ENCODE measurements around the gene MVK. TPM values are rescaled to one million over a fixed set of nuclear protein-coding genes. Genes with fewer than 3 reads are reported as not detected.

MVK gene
- total RNA-seq: 10 to 100 TPM; 12.8 to 22.6 TPM
- polyA plus RNA-seq (2013, experiment 1 of 2): 31.2 TPM
- polyA plus RNA-seq (2013, experiment 2 of 2): 32.0 TPM
- long read RNA-seq, experiment 1, partial matches to known transcripts: 0 of 3 reads
- long read RNA-seq, experiment 1, other reads (novel, unspliced or antisense): 1 of 3 reads
- long read RNA-seq, experiment 2, transcript MVK-201 (11 exons, 1,956 nt): major isoform, 18 of 25 reads
- long read RNA-seq, experiment 2, partial matches to known transcripts: 0 of 25 reads
- long read RNA-seq, experiment 2, other reads (novel, unspliced or antisense): 5 of 25 reads
- long read RNA-seq, experiment 3, transcript MVK-202 (10 exons, 1,770 nt): minor isoform, 8 of 116 reads
- long read RNA-seq, experiment 3, transcript MVK-201 (11 exons, 1,956 nt): major isoform, 89 of 116 reads
- long read RNA-seq, experiment 3, partial matches to known transcripts: 5 of 116 reads
- long read RNA-seq, experiment 3, other reads (novel, unspliced or antisense): 9 of 116 reads
- long read RNA-seq, experiment 4, transcript MVK-201 (11 exons, 1,956 nt): major isoform, 14 of 25 reads
- long read RNA-seq, experiment 4, partial matches to known transcripts: 5 of 25 reads
- long read RNA-seq, experiment 4, other reads (novel, unspliced or antisense): 2 of 25 reads

DNA sequence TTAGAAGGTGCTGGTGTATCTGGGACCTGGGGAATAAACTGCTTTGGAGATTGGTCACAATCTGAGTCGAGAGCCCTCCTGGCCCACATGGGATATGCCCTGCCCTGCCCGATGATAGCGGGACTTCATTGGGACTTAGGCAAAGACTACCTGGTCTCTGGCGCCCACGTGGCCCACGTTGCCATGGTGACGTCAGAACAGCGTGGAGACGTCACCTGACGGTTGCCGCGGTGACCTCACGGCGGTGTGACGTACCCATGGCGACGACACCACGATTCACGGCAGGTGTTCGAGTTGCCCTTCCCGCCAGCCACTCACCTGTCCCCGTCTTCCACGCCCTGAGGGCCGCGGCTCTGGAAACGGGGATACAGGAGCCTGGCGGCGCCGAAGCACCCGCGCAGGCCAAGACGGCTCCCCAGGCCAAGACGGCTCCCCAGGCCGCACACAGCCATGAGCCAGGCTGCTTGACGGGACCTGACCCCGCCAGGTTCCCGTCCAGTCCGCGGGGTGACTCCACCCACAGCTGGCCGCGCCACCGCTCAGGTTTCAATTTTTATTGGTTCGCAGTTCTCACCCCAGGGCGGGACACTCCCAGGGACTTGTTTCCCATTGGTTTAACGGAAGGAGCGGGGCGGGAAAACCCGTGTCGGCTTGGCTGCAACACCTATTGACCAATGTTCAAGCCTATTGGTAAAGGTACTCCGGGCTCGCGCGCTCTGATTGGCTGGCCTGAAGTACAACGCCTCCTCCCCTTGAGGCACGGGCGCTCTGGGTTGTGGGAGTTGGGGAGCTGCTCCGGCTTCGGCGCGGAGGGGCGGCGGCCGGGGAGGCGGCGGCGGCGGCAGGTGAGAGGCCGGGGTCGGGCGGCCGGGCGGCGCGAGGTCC lies at the start of gene MVK, which contains the start of gene MMAB:
TSS of gene MVK (plus strand) at position 766 of the 885 bp plus-strand sequence. CDS start 1,029 bp downstream, outside the sequence.
TSS of gene MMAB (minus strand) at position 476 of the 885 bp plus-strand sequence. CDS start at position 452, 24 bp downstream.
- no peaks in the 10 kb centered on the region for H3K27me3 Mint-ChIP-seq (ENCODE audit: insufficient read depth)
- H3K36me3 Mint-ChIP-seq (ENCODE audit: low read depth): peaks cover 23% of the 10 kb centered on the region
- H3K27me3 ChIP-seq (ENCODE audit: control insufficient read depth, insufficient read depth, low read length, poor library complexity, severe bottlenecking): no peaks in the 10 kb centered on the region
- H3K4me1 Mint-ChIP-seq: peaks cover 16% of the 10 kb centered on the region
- H3K4me1 ChIP-seq (ENCODE audit: control insufficient read depth, insufficient read depth, low read length): no peaks in the 10 kb centered on the region
- 1 to 3% methylated on average over 46 to 74 of the region's 74 CpGs for WGBS, 2 experiments (ENCODE audit: insufficient coverage in 1 of 2, insufficient read length in 1 of 2)
- peak within 1 kb of the TSS; percentile 97 for H3K27ac Mint-ChIP-seq
- peak within 1 kb of the TSS; percentile 99 for H3K4me3 ChIP-seq (ENCODE audit: low read length)
- TF ChIP-seq, protein P1, sequence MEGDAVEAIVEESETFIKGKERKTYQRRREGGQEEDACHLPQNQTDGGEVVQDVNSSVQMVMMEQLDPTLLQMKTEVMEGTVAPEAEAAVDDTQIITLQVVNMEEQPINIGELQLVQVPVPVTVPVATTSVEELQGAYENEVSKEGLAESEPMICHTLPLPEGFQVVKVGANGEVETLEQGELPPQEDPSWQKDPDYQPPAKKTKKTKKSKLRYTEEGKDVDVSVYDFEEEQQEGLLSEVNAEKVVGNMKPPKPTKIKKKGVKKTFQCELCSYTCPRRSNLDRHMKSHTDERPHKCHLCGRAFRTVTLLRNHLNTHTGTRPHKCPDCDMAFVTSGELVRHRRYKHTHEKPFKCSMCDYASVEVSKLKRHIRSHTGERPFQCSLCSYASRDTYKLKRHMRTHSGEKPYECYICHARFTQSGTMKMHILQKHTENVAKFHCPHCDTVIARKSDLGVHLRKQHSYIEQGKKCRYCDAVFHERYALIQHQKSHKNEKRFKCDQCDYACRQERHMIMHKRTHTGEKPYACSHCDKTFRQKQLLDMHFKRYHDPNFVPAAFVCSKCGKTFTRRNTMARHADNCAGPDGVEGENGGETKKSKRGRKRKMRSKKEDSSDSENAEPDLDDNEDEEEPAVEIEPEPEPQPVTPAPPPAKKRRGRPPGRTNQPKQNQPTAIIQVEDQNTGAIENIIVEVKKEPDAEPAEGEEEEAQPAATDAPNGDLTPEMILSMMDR (conservative IDR thresholded peaks at IDR 0.05): no peak
- no peaks in the 10 kb centered on the region for H3K9me3 Mint-ChIP-seq
- DNase-seq: peak; percentile 100
- H3K4me3 Mint-ChIP-seq: peak within 1 kb of the TSS; percentile 79
- H3K27ac ChIP-seq (ENCODE audit: low read depth, low read length): peak within 1 kb of the TSS; percentile 60
- peak within 1 kb of the TSS; percentile 75 for H3K9ac ChIP-seq (ENCODE audit: extremely low read depth, low read length, poor library complexity, severe bottlenecking)
- peaks cover 27% of the 10 kb centered on the region for H3K36me3 ChIP-seq (ENCODE audit: control insufficient read depth, insufficient read depth, low read length)
- no peaks in the 10 kb centered on the region for H3K9me3 ChIP-seq (ENCODE audit: control insufficient read depth, low read length)

- Mint-ChIP-seq H3K9me3 (no peaks in the 10 kb centered on the region), H3K27me3 (ENCODE audit: insufficient read depth) (no peaks in the 10 kb centered on the region), H3K27ac (no peak overlapping the region), H3K4me1 (peaks cover 3% of the 10 kb centered on the region), H3K36me3 (ENCODE audit: low read depth) (peaks cover 44% of the 10 kb centered on the region), H3K4me3 (no peak overlapping the region)
- Histone ChIP-seq H3K27ac (ENCODE audit: low read depth, low read length) (no peak overlapping the region), H3K9ac (ENCODE audit: extremely low read depth, low read length, poor library complexity, severe bottlenecking) (no peak overlapping the region), H3K4me1 (ENCODE audit: control insufficient read depth, insufficient read depth, low read length) (peaks cover 15% of the 10 kb centered on the region), H3K9me3 (ENCODE audit: control insufficient read depth, low read length) (no peaks in the 10 kb centered on the region), H3K27me3 (ENCODE audit: control insufficient read depth, insufficient read depth, low read length, poor library complexity, severe bottlenecking) (no peaks in the 10 kb centered on the region), H3K4me3 (ENCODE audit: low read length) (no peak overlapping the region), H3K36me3 (ENCODE audit: control insufficient read depth, insufficient read depth, low read length) (peaks cover 48% of the 10 kb centered on the region)
- WGBS, 2 experiments (ENCODE audit: insufficient coverage in 1 of 2, insufficient read length in 1 of 2): 70 to 79% methylated on average over 7 to 26 of the region's 26 CpGs
- no peak for DNase-seq
- TF ChIP-seq, protein P1 (conservative IDR thresholded peaks at IDR 0.05): no peak
These were observed 48.9 kb upstream of the MVK start for GRCh38 chr12:109524466-109525278.

All from endodermal cell (in vitro differentiated cells).